Karpas-422 (cell line): ENCODE results near the gene CARD11. TPM values are rescaled to one million over a fixed set of nuclear protein-coding genes. Genes with fewer than 3 reads are reported as not detected.

Experiments
- DNase-seq: peaks from one replicate; pipeline ENCODE4 v3.0.0-alpha.2; 2015
- H2AFZ ChIP-seq: fragments of 200-600 bp; sonication (generic); 2 replicates; pipeline ENCODE4 v1.6.1; 2014; ENCODE audit warnings: antibody characterized with exemption, low read length, mixed read lengths
- H3K27ac ChIP-seq: fragments of 200-600 bp; sonication (generic); 2 replicates; pipeline ENCODE4 v1.5.1; 2014; ENCODE audit warnings: mild to moderate bottlenecking, low read length, moderate library complexity
- H3K27me3 ChIP-seq: fragments of 200-600 bp; sonication (generic); 2 replicates; pipeline ENCODE4 v1.6.1; 2014; ENCODE audit warnings: low read length, mixed read lengths
- H3K36me3 ChIP-seq: fragments of 200-600 bp; sonication (generic); 2 replicates; pipeline ENCODE4 v1.6.1; 2014; ENCODE audit warnings: low read length, mixed read lengths; ENCODE audit not compliant: insufficient read depth
- H3K4me1 ChIP-seq: fragments of 200-600 bp; sonication (generic); 2 replicates; pipeline ENCODE4 v1.6.1; 2014; ENCODE audit warnings: mild to moderate bottlenecking, low read length, mixed read lengths
- H3K4me2 ChIP-seq: fragments of 200-600 bp; sonication (generic); 2 replicates; pipeline ENCODE4 v1.6.1; 2014; ENCODE audit warnings: low read length, low read depth, mild to moderate bottlenecking; ENCODE audit not compliant: poor library complexity, severe bottlenecking
- H3K4me3 ChIP-seq: fragments of 200-600 bp; sonication (generic); 2 replicates; pipeline ENCODE4 v1.5.1; 2014; ENCODE audit warnings: mild to moderate bottlenecking, antibody characterized with exemption, low read length, mixed read lengths
- H3K79me2 ChIP-seq: fragments of 200-600 bp; sonication (generic); 2 replicates; pipeline ENCODE4 v1.6.1; 2014; ENCODE audit warnings: mild to moderate bottlenecking, low read length, mixed read lengths
- H3K9ac ChIP-seq: fragments of 200-600 bp; sonication (generic); 2 replicates; pipeline ENCODE4 v1.6.0; 2014; ENCODE audit warnings: low read length
- H3K9me2 ChIP-seq: fragments of 200-600 bp; sonication (generic), shearing (Covaris generic); replicated peaks from 2 replicates; pipeline ENCODE4 v1.6.0; 2014; ENCODE audit warnings: mild to moderate bottlenecking, low read length, moderate library complexity; ENCODE audit not compliant: insufficient read depth
- H3K9me3 ChIP-seq: fragments of 300-700, 200-600 bp; sonication (generic); 2 replicates; pipeline ENCODE4 v1.6.1; 2014; ENCODE audit warnings: low read length, mixed read lengths
- H4K20me1 ChIP-seq: fragments of 200-600 bp; sonication (generic); 2 replicates; pipeline ENCODE4 v1.6.1; 2014; ENCODE audit warnings: mild to moderate bottlenecking, antibody characterized with exemption, low read length, low read depth; ENCODE audit not compliant: insufficient read depth
- total RNA-seq: library from RNA; depleted of rRNA; stranded (reverse); fragments of >200 nt; shearing (Covaris generic); gene quantifications from 2 replicates; pipeline ENCODE4 v1.2.3, GENCODE V29; 2014; ENCODE audit warnings: low replicate concordance

Gene CARD11
- total RNA-seq, 1 experiment from 2014 or later = 38.5 TPM

- H3K9me2 ChIP-seq = no peaks in the 10 kb centered on the region
- H3K79me2 ChIP-seq = no peaks in the 10 kb centered on the region
- H3K9ac ChIP-seq = no peak overlapping the region
- H2AFZ ChIP-seq = no peak overlapping the region
- no peak overlapping the region for H3K27ac ChIP-seq
- H3K27me3 ChIP-seq = no peaks in the 10 kb centered on the region
- DNase-seq = no peak
- no peaks in the 10 kb centered on the region for H4K20me1 ChIP-seq
- no peak overlapping the region for H3K4me2 ChIP-seq
- H3K36me3 ChIP-seq = peaks cover 6% of the 10 kb centered on the region
- H3K4me1 ChIP-seq = no peaks in the 10 kb centered on the region
- H3K9me3 ChIP-seq = no peaks in the 10 kb centered on the region
- no peak overlapping the region for H3K4me3 ChIP-seq
Observed at GRCh38 chr7:2915023-2915422, 128.6 kb downstream of the CARD11 start.

DNA sequence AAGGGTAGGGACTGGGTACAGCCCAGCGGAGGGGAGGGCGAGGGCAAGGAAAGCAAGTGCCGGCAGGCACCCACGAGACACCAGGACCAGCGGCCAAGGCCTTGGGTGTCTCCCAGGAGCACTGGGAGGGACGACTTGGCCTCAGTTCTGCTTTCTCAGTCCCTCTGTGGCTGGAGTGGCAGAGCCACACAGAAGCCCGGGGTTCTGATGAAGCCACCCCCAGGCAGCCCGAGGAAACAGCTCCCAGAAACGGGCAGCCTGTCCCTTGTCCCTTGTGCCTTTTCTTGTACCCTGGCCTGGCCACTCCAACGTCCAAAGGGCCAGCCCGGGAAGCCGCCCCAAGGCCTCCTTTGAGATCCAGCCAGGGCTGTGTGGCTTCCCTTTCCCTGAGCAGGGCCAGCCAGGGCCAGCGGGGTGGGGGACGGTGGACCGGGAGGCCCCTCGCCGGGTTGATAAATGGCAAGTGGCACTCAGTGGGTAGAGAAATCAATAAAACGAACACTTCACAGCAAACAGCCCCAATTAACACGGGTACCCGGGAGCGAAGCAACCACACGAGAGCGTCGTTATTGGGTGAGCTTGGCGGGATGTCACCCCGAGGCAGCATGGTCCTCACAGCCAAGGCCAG is 129.8 kb downstream of the CARD11 start:
- H3K27me3 ChIP-seq = no peaks in the 10 kb centered on the region
- no peak overlapping the region for H2AFZ ChIP-seq
- H3K4me3 ChIP-seq = no peak overlapping the region
- DNase-seq = no peak
- H4K20me1 ChIP-seq = no peaks in the 10 kb centered on the region
- no peak overlapping the region for H3K27ac ChIP-seq
- H3K4me2 ChIP-seq = no peak overlapping the region
- no peaks in the 10 kb centered on the region for H3K79me2 ChIP-seq
- H3K9ac ChIP-seq = no peak overlapping the region
- no peaks in the 10 kb centered on the region for H3K9me3 ChIP-seq
- H3K36me3 ChIP-seq = no peaks in the 10 kb centered on the region; the same call in 1 of the 2 replicates
- no peaks in the 10 kb centered on the region for H3K9me2 ChIP-seq
- H3K4me1 ChIP-seq = no peaks in the 10 kb centered on the region

DNA sequence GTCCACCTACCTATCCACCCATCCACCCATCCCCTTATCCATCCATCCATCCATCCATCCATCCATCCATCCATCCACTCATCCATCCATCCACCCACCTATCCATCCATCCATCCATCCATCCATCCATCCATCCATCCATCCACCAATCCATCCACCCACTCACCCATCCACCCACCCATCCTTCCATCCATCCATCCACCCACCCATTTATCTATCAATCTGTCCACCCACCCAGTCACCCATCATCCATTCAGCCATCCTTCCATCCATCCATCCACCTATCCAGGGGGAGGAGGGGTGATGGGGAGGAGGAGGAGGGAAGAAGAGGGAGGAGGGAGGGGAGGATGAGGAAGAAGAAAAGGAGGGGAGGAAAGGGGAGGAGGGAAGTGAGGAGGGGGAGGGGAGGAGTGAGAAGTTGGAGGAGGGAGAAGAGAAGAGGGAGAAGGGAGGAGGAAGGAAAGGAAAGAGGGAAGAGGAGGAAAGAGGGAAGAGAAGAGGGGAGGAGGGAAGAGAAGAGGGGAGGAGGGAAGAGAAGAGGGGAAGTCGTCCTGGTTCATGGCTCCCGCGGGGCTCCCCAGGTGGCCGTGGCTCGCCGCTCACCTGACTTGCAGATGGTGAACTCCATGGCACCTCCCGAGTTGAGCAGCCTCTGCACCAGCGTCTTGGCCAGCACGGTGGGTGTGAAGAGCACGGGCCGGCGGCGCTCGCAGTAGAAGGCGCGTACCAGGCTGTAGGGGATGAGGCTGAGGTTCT is 130.8 kb downstream of the CARD11 start:
- no peak overlapping the region for H3K9ac ChIP-seq
- H3K27ac ChIP-seq = no peak overlapping the region
- no peaks in the 10 kb centered on the region for H3K9me2 ChIP-seq
- no peak overlapping the region for H2AFZ ChIP-seq
- H3K79me2 ChIP-seq = no peaks in the 10 kb centered on the region
- no peaks in the 10 kb centered on the region; the same call in 1 of the 2 replicates for H3K36me3 ChIP-seq
- H3K4me3 ChIP-seq = no peak overlapping the region
- no peaks in the 10 kb centered on the region for H3K9me3 ChIP-seq
- no peak overlapping the region for H3K4me2 ChIP-seq
- no peaks in the 10 kb centered on the region for H3K27me3 ChIP-seq
- peaks cover 5% of the 10 kb centered on the region for H3K4me1 ChIP-seq
- H4K20me1 ChIP-seq = no peaks in the 10 kb centered on the region
- DNase-seq = no peak

DNA sequence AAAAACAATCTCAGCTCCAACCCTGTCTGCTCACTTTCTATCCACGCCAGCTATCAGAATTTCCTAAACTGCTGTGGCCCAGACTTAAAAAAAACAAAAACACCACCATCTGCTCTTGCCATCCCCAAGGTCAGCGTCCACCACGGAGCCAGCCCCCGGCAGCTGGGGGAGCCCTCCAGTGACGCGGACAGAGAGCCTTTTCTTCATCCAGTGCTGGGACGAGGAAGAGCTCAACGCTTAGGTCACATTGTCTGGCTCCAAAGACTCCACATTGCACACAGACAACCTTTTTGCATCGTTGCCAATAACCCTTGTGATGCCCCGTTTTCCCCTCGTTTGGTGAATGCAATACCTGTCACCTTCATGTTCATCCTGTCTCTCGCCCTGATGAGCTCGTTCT is 132.2 kb downstream of the CARD11 start:
- Histone ChIP-seq H3K4me2 (no peak overlapping the region), H3K27me3 (no peaks in the 10 kb centered on the region), H2AFZ (no peak overlapping the region), H4K20me1 (no peaks in the 10 kb centered on the region), H3K79me2 (no peaks in the 10 kb centered on the region), H3K9me3 (no peaks in the 10 kb centered on the region), H3K36me3 (peaks cover 2% of the 10 kb centered on the region; the same call in 1 of the 2 replicates), H3K9me2 (no peaks in the 10 kb centered on the region), H3K9ac (no peak overlapping the region), H3K27ac (no peak overlapping the region), H3K4me1 (peaks cover 5% of the 10 kb centered on the region), H3K4me3 (no peak overlapping the region)
- no peak for DNase-seq

GRCh38 chr7:2909471-2910039 is 134.1 kb downstream of the CARD11 start:
- no peaks in the 10 kb centered on the region for H3K9me3 ChIP-seq
- no peaks in the 10 kb centered on the region for H4K20me1 ChIP-seq
- no peak overlapping the region for H3K27ac ChIP-seq
- H3K36me3 ChIP-seq = peaks cover 3% of the 10 kb centered on the region; the same call in 1 of the 2 replicates
- H3K27me3 ChIP-seq = no peaks in the 10 kb centered on the region
- DNase-seq = no peak
- no peaks in the 10 kb centered on the region for H3K79me2 ChIP-seq
- no peak overlapping the region for H2AFZ ChIP-seq
- H3K4me2 ChIP-seq = no peak overlapping the region
- H3K9ac ChIP-seq = no peak overlapping the region
- H3K4me3 ChIP-seq = no peak overlapping the region
- H3K9me2 ChIP-seq = no peaks in the 10 kb centered on the region
- H3K4me1 ChIP-seq = peaks cover 5% of the 10 kb centered on the region

DNA sequence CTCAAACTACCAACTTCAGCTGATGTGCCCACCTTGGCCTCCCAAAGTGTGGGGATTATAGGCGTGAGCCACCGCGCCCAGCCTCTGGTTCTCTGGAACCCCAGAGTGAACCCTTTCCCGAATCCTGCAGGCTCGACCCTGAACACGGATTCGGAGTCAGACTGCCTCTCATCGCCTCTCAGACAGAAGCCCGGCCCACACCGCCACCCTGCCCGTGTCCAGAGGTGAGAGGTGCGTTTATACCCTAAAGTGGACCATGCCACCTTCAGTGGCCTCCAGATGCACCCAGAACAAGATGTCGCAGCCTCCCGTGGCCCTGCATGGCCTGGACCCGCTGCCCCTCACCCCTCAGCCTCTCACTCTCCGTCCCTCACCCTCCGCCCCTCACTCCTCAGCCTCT is 134.6 kb downstream of the CARD11 start:
- H3K79me2 ChIP-seq = no peaks in the 10 kb centered on the region
- DNase-seq = no peak
- H3K9me3 ChIP-seq = no peaks in the 10 kb centered on the region
- peaks cover 3% of the 10 kb centered on the region; the same call in 1 of the 2 replicates for H3K36me3 ChIP-seq
- H2AFZ ChIP-seq = no peak overlapping the region
- H3K4me1 ChIP-seq = peaks cover 5% of the 10 kb centered on the region
- H3K27me3 ChIP-seq = no peaks in the 10 kb centered on the region
- no peaks in the 10 kb centered on the region for H4K20me1 ChIP-seq
- H3K9ac ChIP-seq = no peak overlapping the region
- no peak overlapping the region for H3K4me3 ChIP-seq
- H3K9me2 ChIP-seq = no peaks in the 10 kb centered on the region
- H3K27ac ChIP-seq = no peak overlapping the region
- H3K4me2 ChIP-seq = no peak overlapping the region

DNA sequence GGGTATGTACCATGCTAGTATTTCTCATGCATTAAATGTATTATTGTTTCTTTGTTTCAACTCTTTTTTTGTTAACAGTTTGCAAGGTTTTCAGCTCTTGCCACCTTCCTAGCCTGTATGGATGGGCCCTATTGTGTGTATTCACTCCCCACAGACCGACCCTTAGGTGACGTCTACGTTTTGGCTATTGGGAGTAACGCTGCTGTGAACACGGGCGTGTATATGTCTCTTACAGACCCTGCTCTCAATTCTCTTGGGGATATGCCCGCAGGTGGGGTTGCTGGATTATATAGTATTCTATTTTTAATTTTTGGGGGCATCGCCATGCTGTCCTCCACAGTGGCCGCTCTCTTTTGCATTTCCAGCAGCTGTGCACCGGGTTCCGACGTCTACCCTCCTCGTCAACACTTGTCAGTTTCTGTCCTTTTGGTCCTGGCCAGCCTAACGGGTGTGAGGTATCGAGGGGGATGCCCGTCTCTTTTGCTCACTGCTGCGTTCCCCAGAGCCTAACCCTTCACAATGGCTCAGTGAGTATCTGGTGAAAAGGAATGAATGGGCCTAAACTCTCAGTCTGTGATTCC is 135.5 kb downstream of the CARD11 start:
- H3K27me3 ChIP-seq = no peaks in the 10 kb centered on the region
- no peak overlapping the region for H3K27ac ChIP-seq
- no peaks in the 10 kb centered on the region for H3K9me3 ChIP-seq
- no peaks in the 10 kb centered on the region for H4K20me1 ChIP-seq
- H3K4me2 ChIP-seq = no peak overlapping the region
- H3K9me2 ChIP-seq = no peaks in the 10 kb centered on the region
- DNase-seq = no peak
- no peaks in the 10 kb centered on the region for H3K79me2 ChIP-seq
- H3K36me3 ChIP-seq = peaks cover 3% of the 10 kb centered on the region; the same call in 1 of the 2 replicates
- H3K4me1 ChIP-seq = peaks cover 5% of the 10 kb centered on the region
- H3K4me3 ChIP-seq = no peak overlapping the region
- H2AFZ ChIP-seq = no peak overlapping the region
- H3K9ac ChIP-seq = no peak overlapping the region
